ENCODE results near the gene NRG4. TPM values are rescaled to one million over a fixed set of nuclear protein-coding genes. Genes with fewer than 3 reads are reported as not detected.
A peak's percentile ranks its signal among the peaks of the same experiment; 100 is the strongest.

Gene NRG4
- total and polyA plus RNA-seq, 2 of the 8 experiments (the other 6 are each of a cell fraction or from before 2014, with no cell fraction given): 0.24 TPM; not detected in 1

DNA sequence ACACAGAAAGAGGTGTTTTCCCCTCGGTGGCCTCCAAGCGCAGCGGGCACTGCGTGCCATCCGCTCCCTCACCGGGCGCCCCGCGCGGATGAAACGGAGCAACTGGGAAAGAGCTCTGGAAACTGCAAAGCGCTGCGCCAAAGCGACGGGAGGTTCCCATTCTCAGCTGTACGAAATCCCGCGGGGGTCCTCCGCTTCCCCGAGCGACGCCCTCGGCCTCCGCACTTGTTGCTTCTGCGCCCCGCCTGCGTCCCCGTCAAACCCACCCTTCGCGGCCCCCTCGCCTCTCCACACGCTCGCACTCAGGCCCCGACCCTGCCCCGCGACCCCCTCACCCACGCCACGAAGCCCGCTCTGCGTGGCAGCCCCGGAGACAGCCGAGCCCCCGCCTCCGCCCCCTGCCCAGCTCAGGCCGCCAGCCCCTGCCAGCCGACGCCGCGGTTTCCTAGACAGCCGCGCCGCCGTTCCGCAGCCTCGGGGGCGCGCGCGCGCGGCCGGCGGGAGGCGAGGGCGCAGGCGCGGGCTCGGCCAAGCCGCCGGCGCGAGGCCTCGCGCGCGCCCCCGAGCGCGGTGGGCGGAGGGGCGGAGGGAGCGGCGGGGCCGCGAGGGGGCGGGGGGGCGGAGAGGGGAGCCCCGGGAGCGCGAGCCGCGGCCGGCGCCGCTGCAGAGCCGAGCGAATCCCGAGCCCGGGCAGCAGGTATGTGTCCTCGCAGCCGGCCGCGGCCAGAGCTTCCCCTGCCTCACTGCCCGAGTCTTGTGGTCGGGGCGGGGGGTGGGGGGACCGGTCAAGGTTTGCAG, 47.3 kb upstream of the NRG4 start, which contains the start of gene TMEM266 (continued):
- TF ChIP-seq SAP30 (IDR thresholded peaks at IDR 0.05; ENCODE audit: insufficient read depth, insufficient replicate concordance, low read length) (no peak), TAF1 (IDR thresholded peaks at IDR 0.05; ENCODE audit: low read depth, low read length) (no peak)
- TF ChIP-seq, protein P1, sequence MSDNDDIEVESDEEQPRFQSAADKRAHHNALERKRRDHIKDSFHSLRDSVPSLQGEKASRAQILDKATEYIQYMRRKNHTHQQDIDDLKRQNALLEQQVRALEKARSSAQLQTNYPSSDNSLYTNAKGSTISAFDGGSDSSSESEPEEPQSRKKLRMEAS (IDR thresholded peaks at IDR 0.05): peak; percentile 39
